IPS-15b (cell line): Measurements from ENCODE around the gene NSG2.

Experiments
- H3K27me3 ChIP-seq: one replicate; pipeline ENCODE4 v1.6.1; 2013; ENCODE audit warnings: low read length; ENCODE audit not compliant: control insufficient read depth, insufficient read depth
- H3K36me3 ChIP-seq: one replicate; pipeline ENCODE4 v1.6.1; 2013; ENCODE audit warnings: low read length; ENCODE audit not compliant: control insufficient read depth, insufficient read depth
- H3K4me1 ChIP-seq: one replicate; pipeline ENCODE4 v1.6.1; 2013; ENCODE audit warnings: mild to moderate bottlenecking, low read length; ENCODE audit not compliant: control insufficient read depth, insufficient read depth
- H3K4me3 ChIP-seq: one replicate; pipeline ENCODE4 v1.5.1; 2013; ENCODE audit warnings: low read depth, low read length
- H3K9ac ChIP-seq: one replicate; pipeline ENCODE4 v1.6.1; 2013; ENCODE audit warnings: low read depth, mild to moderate bottlenecking, low read length
- H3K9me3 ChIP-seq: one replicate; pipeline ENCODE4 v1.6.1; 2013; ENCODE audit warnings: mild to moderate bottlenecking, low read length; ENCODE audit not compliant: control insufficient read depth, insufficient read depth

Gene NSG2

DNA sequence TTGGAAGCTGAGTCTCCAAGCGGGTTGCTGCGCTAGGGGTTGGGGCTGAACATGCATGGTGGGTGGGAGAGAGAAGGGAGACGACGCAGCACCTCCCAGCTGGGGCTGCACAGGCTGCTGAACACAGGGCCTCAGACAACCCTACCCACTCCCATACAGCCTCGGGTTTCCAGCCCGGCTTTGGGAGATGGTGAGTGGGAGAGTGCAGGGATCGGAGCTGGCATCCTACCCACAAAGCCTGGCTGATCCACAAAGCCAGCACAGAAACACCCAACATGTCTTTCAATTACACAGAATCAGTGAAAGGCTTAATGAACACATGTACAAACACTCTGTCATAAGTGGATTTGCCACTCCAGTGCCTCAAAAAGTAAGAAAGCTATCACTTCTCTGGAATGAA lies 64.8 kb downstream of the NSG2 start:
- Histone ChIP-seq H3K4me1 (no peaks in the 10 kb centered on the region), H3K9ac (no peak overlapping the region), H3K4me3 (no peak overlapping the region), H3K27me3 (no peaks in the 10 kb centered on the region), H3K36me3 (no peaks in the 10 kb centered on the region), H3K9me3 (no peaks in the 10 kb centered on the region)

- no peak overlapping the region for H3K9ac ChIP-seq
- H3K27me3 ChIP-seq, result no peaks in the 10 kb centered on the region
- no peaks in the 10 kb centered on the region for H3K9me3 ChIP-seq
- H3K36me3 ChIP-seq, result no peaks in the 10 kb centered on the region
- no peak overlapping the region for H3K4me3 ChIP-seq
- no peaks in the 10 kb centered on the region for H3K4me1 ChIP-seq
Observed at GRCh38 chr5:174111287-174111973, 65.9 kb downstream of the NSG2 start.

DNA sequence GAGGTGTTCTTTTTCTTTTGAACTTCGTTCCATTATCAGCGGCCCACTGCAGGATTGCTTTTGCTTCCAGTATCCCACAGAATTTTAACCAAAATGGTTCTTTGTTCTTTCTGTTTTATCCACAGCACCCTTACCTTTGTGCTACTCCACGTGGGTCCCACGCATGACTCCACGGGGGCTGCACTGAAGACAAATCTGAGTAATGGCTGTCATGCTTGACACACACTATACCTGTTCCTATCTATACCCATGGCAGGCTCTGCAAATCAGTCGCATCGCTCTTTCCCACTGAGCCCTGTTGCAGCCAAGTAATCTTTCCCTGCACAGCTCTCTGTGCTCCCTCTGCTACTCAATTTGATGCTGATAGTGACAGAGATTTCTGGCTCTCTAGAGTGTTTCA lies 69.7 kb downstream of the NSG2 start:
- Histone ChIP-seq H3K9ac (no peak overlapping the region), H3K36me3 (no peaks in the 10 kb centered on the region), H3K4me3 (no peak overlapping the region), H3K4me1 (no peaks in the 10 kb centered on the region), H3K9me3 (no peaks in the 10 kb centered on the region), H3K27me3 (no peaks in the 10 kb centered on the region)

GRCh38 chr5:174118823-174119467 lies 73.4 kb downstream of the NSG2 start:
- H3K4me3 ChIP-seq, result no peak overlapping the region
- no peaks in the 10 kb centered on the region for H3K36me3 ChIP-seq
- H3K9me3 ChIP-seq, result no peaks in the 10 kb centered on the region
- H3K27me3 ChIP-seq, result no peaks in the 10 kb centered on the region
- no peaks in the 10 kb centered on the region for H3K4me1 ChIP-seq
- no peak overlapping the region for H3K9ac ChIP-seq

DNA sequence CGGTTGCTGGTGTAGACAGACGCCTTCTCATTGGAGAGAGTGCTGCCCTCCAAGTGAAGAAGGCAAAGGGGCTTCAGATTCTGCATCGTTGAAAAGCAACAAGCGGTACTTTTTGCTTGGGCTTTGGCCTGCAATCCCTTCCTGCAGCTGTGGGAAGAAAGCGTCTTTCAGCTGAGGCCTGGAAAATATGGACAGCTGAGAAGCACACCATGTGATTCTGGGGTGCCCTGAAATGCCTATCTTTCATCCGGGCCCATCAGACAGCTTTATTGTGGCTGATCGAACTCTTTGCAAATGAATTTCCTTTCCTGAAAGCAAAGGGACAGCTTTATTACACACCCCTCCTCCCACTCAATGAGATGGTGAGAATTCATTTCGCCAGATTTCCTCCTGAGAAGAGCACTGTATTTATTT lies 74.0 kb downstream of the NSG2 start:
- Histone ChIP-seq H3K9ac (no peak overlapping the region), H3K9me3 (no peaks in the 10 kb centered on the region), H3K4me3 (no peak overlapping the region), H3K36me3 (no peaks in the 10 kb centered on the region), H3K27me3 (no peaks in the 10 kb centered on the region), H3K4me1 (no peaks in the 10 kb centered on the region)

GRCh38 chr5:174120401-174121005 lies 75.0 kb downstream of the NSG2 start:
- H3K4me3 ChIP-seq, result no peak overlapping the region
- H3K27me3 ChIP-seq, result no peaks in the 10 kb centered on the region
- no peaks in the 10 kb centered on the region for H3K4me1 ChIP-seq
- H3K9me3 ChIP-seq, result no peaks in the 10 kb centered on the region
- no peak overlapping the region for H3K9ac ChIP-seq
- no peaks in the 10 kb centered on the region for H3K36me3 ChIP-seq

DNA sequence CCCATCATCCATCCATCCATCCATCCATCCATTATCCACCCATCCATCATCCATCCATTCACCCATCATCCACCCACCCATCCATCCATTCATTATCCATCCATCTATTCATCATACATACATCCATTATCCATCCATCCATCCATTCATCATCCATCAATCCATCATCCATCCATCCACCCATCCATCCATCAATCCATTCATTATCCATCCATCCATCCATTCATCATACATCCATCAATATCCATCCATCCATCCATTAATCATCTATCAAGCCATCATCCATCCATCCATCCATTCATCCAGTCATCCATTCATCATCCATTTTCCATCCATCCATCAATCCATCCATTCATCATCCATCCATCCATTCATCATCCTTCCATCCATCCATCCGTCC lies 89.0 kb downstream of the NSG2 start:
- Histone ChIP-seq H3K4me3 (no peak overlapping the region), H3K9ac (no peak overlapping the region), H3K36me3 (no peaks in the 10 kb centered on the region), H3K9me3 (no peaks in the 10 kb centered on the region), H3K4me1 (no peaks in the 10 kb centered on the region), H3K27me3 (no peaks in the 10 kb centered on the region)

DNA sequence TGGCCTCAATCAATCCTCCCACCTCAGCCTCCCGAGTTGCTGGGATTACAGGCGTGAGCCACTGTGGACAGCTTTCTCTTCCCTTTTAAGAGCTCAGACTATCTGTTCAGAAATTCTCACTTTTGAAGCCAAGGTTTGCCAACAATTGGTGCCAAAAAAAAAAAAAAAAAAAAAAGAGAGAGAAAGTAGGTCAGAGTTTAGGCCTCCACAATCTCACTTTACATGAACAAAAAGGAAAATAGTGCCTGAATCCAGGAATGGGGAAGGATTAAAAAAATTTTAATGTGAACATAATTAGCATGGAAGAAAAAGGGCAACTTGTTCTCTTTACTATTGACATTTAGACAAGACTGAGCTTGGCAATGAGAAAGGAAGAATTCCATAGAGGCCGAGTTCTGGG lies 94.1 kb downstream of the NSG2 start:
- Histone ChIP-seq H3K4me1 (no peaks in the 10 kb centered on the region), H3K9me3 (no peaks in the 10 kb centered on the region), H3K36me3 (no peaks in the 10 kb centered on the region), H3K27me3 (no peaks in the 10 kb centered on the region), H3K4me3 (no peak overlapping the region), H3K9ac (no peak overlapping the region)

GRCh38 chr5:174140452-174141020 lies 95.0 kb downstream of the NSG2 start:
- H3K9me3 ChIP-seq, result no peaks in the 10 kb centered on the region
- no peaks in the 10 kb centered on the region for H3K36me3 ChIP-seq
- H3K9ac ChIP-seq, result no peak overlapping the region
- H3K4me1 ChIP-seq, result no peaks in the 10 kb centered on the region
- H3K27me3 ChIP-seq, result no peaks in the 10 kb centered on the region
- no peak overlapping the region for H3K4me3 ChIP-seq

- H3K27me3 ChIP-seq, result no peaks in the 10 kb centered on the region
- H3K36me3 ChIP-seq, result no peaks in the 10 kb centered on the region
- H3K4me3 ChIP-seq, result no peak overlapping the region
- H3K9me3 ChIP-seq, result no peaks in the 10 kb centered on the region
- no peak overlapping the region for H3K9ac ChIP-seq
- no peaks in the 10 kb centered on the region for H3K4me1 ChIP-seq
Observed at GRCh38 chr5:174141398-174141797, 95.9 kb downstream of the NSG2 start.

GRCh38 chr5:174145091-174145490 lies 99.6 kb downstream of the NSG2 start:
- H3K4me1 ChIP-seq, result no peaks in the 10 kb centered on the region

DNA sequence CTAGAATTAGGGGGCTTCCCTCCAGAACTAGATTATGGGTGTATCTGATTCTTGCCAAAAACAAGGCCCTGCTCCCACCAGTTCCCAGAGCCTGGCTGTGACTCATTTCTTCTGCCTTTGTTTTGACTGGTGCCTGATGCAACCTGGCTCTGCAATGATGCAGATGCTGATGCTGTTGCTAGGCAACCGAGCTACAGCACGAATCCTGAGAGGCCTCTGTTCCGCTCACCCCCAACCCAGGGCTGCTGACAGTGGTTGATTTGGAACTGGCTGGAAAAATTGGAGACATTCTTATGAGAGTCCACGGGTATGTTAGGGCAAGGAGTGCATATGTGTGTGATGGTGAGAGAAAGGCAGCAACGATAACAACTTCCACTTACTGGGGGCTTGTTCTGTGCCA lies 100.3 kb downstream of the NSG2 start:
- Histone ChIP-seq H3K9ac (no peak overlapping the region), H3K9me3 (no peaks in the 10 kb centered on the region), H3K4me3 (no peak overlapping the region), H3K27me3 (no peaks in the 10 kb centered on the region), H3K4me1 (no peaks in the 10 kb centered on the region), H3K36me3 (no peaks in the 10 kb centered on the region)

More at GRCh38 chr5:174145091-174145490, 99.6 kb downstream of the NSG2 start:
- Histone ChIP-seq H3K4me3 (no peak overlapping the region), H3K9ac (no peak overlapping the region), H3K9me3 (no peaks in the 10 kb centered on the region), H3K36me3 (no peaks in the 10 kb centered on the region), H3K27me3 (no peaks in the 10 kb centered on the region)
